Right lobe of liver (tissue), 4 donors: ENCODE results near the gene GRIPAP1.

Experiments
- POLR2A ChIP-seq: fragments of 450-650 bp; IDR thresholded peaks from one replicate; pipeline ENCODE4 v1.6.1; 2017; ENCODE audit warnings: antibody characterized with exemption, mild to moderate bottlenecking
- TF ChIP-seq, protein P1 (sequence below), 4 donors: fragments of 200-600 bp in 3 of 4; fragments of 450-650 bp in 1 of 4; IDR thresholded peaks; one replicate each; pipeline versions ENCODE4 v1.5.1 to v1.8.0; 2016 to 2022; ENCODE audit warnings: antibody characterized with exemption in 4 of 4, mild to moderate bottlenecking in 2 of 4
- donor health status: DM: no; HTN: no; CAD: no.
- donor health status: DM: no; HTN: no; CAD: no.
- donor health status: DM: no; HTN: yes; CAD: no.

DNA sequence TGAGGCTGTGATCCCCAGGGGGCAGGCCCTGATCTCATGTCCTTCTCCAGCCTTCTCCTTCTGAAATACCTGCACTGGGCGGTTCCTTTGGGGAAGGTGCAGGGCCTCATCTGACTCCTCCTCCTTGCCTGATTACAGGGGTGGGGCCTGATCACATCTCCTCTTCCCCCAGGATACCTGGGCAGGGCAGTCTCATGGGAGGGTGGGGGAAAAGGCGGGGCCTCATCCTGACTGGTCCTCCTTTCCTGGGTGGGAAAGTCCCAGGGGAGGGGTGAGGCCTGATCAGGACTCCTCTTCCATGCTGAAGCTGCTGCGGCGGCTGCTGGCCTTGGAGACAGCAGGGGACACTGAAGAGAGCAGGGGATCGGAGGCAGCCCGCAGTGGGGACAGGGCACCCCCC lies 27.8 kb upstream of the GRIPAP1 start:
- TF ChIP-seq, protein P1, sequence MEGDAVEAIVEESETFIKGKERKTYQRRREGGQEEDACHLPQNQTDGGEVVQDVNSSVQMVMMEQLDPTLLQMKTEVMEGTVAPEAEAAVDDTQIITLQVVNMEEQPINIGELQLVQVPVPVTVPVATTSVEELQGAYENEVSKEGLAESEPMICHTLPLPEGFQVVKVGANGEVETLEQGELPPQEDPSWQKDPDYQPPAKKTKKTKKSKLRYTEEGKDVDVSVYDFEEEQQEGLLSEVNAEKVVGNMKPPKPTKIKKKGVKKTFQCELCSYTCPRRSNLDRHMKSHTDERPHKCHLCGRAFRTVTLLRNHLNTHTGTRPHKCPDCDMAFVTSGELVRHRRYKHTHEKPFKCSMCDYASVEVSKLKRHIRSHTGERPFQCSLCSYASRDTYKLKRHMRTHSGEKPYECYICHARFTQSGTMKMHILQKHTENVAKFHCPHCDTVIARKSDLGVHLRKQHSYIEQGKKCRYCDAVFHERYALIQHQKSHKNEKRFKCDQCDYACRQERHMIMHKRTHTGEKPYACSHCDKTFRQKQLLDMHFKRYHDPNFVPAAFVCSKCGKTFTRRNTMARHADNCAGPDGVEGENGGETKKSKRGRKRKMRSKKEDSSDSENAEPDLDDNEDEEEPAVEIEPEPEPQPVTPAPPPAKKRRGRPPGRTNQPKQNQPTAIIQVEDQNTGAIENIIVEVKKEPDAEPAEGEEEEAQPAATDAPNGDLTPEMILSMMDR (IDR thresholded peaks at IDR 0.05): no peak
- no peak for TF ChIP-seq POLR2A
